HTERT RPE-1 (cell line): ENCODE measurements around the gene HNRNPM.

Experiments
- in situ Hi-C: fragments of 300-500 bp; cut with MboI; formaldehyde crosslinking; loops from 4 replicates; pipeline ENCODE4 v1.14.3; 2020; ENCODE audit warnings: low sequenced_read_pairs

Gene HNRNPM

DNA sequence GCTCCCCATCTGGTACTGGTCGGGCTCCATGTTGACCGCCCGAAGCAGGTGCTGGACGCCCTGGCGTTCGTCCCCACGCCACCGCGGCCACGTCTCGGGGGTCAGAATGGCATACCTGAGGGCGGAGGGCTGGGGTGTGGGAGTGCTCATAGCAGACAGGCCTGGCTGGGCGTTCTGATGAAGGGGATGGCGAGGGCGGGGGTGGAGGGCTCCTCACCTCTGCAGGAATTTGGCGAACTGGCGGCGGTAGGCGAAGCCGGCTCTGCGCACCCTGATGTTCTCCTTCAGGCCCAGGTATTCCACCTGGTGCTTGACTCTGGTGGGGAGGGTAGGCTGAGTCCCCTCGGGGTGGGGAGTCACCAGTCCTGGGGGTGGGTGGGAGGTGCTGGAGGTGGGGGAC is 91.5 kb downstream of the HNRNPM start:
- in situ Hi-C loops, result no loop called here

DNA sequence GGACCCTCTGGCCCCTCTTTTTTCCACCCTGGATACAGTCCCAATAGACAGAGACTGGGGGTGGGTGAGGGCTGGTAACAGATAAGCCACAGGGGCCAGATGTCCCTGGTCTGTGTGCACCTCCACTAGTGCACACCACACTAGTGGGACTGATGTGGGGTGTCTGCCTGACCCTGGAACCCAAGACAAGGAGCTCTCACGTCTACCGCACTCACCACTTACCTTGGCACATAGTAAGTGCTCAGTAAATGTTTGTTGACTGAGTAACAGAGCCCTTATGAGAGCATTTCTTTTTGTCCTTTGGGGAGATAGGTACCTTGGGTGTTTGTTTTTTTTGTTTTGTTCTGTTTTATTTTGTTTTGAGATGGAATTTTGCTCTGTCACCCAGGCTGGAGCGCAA is 92.3 kb downstream of the HNRNPM start:
- in situ Hi-C loops, result no loop called here
